Bone marrow (tissue), 2 donors: ENCODE data around the gene CARS1.

Source experiments
- DNase-seq, 2 donors: peaks; one replicate each; lab custom pipeline; 2025; lab: John Stamatoyannopoulos, UW

Gene CARS1

DNA sequence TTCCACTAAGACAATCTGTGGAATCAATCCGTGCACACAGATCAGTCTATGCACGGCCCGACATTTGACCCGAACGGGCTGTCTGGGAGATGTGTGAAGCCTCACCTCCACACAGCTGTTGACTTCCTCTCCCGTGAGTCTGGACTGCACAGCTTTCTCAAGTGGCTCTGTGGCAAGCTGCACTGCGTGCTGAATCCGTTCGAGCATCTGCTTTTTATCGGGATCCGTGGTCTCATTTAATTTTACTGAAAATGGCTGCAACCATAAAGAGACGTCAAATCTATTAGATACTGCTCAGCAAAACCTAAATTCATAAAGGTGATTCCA is 19.3 kb downstream of the CARS1 start:
- DNase-seq, result no peak

DNA sequence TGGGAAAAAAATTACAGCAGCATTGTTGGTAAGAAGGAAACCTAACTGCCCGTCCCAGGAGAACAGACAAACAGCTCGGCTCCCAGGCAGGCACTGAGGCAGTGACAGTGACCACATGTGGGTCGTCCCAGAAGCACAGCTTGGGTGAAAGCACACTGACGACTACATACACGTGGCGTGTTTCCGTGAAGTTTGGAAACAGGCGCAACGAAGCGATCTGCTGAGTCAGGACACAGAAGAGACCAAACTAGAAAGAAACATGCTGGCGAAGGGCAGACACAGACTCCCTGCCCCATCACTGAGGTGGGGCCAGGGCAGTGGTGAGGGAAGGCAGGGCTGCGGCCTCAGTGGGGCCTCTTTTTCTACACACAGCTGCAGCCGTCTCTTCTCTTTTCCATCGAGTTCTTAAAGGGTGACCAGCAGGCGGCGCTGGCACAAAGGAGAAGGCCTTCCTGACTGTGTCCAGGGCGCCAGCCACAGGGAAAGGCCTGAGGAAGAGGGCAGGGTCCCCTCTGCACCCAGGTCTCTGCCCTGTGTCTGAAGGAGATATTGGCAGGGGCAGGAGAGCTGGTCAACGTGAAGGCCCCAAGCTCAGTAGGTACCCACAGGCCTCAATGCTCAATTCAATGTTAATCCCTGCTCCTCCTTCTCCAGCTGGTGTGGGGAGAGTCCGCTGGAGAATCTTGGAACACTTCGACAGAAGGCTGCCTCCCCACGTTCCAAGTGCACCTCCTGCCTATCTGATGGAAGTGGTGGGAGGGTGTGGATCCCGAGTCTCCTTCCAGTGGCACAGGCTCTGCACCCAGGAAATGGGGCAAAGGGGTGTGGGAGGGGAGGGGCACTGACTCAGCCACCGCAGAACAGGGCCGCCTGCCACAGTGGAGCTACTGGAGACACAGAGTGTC is 19.9 kb downstream of the CARS1 start:
- peak; percentile 27 to 37 for DNase-seq

DNA sequence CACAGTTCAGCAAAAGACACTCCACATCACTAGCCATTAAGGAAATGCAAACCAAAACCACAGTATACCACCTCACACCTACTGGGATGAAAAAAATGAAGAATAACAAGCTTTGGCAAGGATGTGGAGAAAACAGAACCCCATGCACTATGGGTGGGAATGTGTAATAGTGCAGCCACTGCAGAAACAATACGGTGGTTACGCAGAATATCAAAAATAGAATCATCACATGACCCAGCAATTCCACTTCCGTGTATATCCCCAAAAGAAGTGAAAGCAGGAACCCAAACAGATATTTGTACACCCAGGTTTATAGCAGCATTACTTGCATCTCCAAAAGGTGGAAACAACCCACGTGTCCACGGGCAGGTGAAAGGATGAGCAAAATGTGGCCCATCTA is 20.8 kb downstream of the CARS1 start:
- peak in 1 of 2 donors; percentile 37 for DNase-seq

DNA sequence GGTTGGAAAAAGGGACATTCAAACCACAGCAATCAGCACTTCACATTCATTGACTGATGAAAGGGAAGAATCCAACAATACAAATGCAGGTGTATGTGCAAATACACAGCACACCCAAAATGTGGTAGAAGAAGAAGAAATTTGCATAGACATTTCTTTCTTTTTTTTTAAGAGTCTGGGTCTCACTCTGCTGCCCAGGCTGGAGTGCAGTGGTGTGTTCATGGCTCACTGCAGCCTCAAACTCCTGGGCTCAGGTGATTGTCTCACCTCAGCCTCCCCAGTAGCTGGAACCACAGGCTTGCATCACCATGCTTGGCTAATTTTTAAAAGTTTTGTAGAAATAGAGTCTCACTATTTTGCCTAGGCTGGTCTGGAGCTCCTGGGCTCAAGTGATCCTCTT is 21.9 kb downstream of the CARS1 start:
- no peak for DNase-seq

DNA sequence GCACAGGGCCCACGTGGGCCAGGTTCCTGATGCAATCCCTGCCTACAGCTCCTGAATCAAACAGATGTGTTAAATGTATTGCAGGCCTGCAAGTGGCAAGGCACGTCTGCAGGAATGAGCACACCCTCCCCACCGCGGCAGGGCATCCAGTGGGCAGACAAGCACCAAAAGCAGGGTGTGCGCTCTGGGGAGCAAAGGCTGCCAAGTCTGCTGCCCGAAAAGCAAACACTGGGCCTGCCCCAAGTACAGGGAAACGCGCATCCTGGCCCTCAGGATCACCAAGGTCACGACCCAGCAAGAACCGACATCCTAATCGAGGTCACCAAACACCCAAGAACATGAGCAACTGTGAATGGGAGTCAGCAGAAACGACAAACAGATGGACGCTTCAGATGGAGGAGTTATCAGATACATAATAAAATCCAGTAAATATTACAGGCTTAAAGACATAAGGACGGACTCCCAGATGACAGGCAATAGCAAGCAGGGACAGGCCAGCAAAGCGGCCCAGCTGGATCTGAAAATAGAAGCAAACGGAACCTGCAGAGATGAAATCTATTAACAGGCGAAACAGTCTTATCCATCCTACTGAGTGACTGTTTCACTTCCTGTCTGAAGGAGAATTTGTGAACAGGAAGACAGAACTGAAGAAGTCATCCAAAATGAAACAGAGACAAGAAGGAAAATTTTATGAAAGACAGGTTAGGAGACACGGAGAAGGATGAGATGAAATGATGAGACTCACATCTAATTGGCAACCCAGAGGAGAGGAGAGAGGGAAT is 26.7 kb downstream of the CARS1 start:
- no peak for DNase-seq

DNA sequence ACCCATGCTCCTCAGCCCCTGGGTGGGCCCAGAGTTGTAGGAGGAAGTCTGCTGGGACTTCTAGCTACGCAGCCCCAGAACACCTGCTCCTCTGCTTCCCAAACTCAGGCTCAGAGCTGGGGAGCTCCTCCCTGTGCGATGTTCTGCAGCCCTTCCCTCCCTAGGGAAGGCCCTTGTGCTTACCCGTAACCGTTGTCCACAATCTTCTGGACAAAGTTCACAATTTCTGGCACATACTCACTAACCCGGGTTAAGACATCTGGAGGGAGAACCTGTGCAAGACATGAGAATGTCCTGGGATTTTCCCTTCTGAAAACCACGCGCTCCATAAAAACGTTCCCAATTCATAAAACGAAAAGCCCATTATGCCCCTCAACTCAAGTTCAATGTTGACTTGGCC is 28.4 kb downstream of the CARS1 start:
- no peak for DNase-seq

DNA sequence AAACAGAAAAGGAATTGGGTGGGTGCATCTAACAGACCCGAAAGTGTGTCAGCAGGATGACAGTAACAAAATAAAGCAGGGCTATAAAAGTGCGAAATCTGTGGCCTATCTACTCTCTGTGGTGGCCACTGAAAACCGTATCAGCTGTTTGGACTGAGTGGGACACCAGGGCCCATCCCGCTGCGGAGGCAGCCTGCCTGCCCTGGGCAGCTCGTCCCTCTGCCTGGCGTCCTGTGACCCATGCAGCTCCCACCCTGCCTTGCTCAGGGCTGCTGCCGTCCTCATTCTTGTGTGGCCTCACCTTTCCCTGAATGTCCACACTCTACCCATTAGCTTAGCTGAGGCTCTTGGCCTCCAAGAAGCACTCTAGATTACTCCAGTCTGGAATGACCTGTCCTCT is 30.4 kb downstream of the CARS1 start:
- no peak for DNase-seq

DNA sequence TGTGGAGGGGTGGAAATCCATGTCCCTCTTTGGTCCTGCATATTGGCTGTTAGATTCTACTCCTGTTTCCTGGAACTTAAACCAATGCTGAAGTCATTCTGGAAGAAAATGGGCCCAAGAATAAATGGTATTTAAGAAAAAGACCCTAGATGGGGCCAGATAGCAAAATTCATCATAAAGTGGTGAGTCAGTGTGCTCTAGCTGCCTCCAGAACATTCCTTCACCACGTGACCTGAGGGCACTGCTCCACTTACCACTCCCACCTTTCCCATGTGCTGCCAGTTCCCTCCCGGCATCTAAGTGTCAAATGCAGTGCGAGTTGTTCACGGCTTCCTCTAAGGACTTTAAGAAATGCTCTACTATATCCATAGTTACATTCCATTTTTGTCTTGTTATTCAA is 34.2 kb downstream of the CARS1 start:
- DNase-seq, result no peak

DNA sequence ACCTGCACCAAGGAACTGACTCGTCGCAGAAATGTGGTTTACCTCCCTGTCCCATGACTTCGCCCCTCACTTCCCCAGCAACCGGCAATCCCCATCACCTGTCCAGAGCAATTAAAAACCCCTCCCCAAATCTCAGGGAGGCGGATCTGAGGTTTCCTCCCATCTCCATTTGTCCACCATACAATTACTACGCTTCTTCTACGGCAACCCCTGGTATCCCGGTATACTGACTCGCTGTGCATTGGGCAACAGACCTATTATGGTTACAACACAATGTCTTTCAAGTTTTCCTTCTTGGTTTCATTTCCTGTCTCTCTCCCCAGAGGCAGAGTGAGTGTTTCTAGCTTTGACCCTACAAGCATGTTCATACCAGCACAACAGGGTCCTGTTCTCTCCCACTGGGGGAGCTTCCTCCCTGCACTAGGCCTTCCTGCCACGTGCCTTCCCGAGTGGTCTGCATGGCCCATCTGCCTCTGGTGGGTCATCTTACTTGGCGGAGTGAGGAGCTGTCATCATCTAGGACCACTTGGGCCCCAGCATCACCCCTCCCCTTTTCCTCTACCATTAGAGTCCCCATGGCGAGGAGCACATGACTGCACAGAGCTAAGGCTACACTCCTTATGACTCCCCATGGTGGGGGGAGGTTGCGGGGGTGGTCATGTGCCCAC is 34.8 kb downstream of the CARS1 start:
- no peak for DNase-seq

DNA sequence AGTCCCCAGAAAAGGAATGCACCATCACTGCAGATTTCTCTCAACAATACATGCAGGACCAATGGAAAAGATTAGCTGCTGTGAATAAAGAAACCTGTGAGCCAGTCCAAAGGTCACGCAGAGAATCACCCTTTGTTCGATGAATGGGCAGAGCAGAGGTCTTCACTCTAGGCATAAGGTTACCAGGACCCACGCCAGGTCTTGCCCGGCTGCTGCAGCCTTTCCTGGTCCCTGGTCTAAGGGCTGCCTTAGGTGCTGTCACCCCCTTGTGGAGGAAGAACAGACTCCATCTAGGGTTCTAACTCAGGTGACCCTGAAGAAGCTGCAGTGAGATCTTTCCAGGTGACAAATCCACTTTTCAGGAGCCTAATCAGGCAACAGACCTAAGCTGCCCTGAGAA is 36.1 kb downstream of the CARS1 start:
- DNase-seq, result no peak

DNA sequence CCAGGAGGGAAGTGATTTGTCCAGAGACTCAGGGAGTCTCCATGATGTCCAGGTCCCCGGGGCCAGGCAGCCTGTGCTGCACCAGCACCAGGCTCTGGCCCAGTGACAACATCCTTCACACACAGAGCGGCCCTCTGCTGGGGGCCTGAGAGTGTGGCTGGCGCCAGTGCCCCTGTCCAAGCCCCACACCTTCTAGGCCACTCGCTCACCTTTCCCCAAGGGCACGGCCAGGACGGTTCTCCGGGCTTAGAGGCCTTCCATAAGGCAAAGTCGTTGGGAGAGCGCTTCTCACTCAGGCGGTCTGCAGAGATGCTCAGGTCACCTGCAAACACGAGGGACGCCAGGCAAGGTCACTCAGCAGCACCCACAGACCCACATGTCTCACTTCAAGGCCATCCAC is 37.2 kb downstream of the CARS1 start:
- DNase-seq, result no peak

DNA sequence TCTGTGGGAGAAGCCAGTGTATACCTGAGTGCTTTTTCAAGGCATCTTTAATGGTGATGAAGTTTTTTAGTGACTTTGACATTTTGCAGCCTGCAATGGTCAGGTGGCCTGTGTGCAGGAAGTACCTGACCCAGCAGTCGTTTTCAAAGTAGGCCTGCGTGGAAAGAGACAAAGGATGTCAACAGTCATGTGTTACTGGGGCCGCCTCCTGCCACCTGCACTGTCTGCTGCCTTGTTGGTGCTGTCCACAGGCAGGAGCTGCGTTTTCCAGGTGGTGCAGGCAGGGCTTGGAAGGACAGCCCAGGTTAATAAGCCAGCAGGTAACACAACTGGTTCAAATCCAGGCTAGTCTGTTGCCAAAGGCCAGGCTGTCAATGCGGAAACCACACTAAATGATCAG is 38.6 kb downstream of the CARS1 start:
- DNase-seq, result no peak

DNA sequence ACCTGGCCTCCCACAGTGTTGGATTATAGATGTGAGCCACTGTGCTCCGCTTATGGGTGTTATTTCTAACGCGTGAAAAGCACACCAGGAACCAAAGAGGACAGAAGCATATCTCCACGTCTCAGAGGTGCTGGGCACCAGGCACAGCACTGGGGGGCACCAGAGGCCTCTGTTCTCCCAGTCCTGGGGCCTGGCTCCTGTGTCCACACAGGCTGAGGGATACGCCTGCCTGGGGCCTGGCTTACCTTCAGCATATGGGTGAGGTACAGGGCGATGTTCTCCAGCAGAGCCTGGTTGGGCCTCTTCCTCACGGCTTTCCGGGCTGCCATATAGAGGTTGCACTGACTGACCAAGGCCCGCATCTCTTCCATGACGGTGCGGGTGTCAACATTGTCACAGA is 40.4 kb downstream of the CARS1 start:
- no peak for DNase-seq

DNA sequence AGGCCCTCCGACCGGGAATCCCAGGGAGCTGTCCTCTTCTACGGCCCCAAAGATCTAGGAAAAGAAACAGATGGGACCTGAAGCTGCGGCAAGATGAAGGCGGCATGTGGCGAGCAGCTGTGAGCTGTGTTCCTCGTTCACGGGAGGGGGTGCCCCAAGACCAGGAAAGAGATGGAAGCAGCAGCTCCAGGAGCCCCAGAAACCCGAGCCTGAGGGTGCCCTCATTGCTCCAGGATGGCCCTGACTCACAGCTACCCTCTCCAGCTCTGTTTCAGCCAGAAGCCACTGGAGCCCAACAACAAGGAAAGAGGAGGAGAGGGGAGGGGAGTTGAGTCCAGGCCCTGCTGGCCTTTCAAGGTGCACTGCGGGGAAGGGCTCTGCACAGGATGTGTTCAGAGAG is 41.4 kb downstream of the CARS1 start:
- no peak for DNase-seq

DNA sequence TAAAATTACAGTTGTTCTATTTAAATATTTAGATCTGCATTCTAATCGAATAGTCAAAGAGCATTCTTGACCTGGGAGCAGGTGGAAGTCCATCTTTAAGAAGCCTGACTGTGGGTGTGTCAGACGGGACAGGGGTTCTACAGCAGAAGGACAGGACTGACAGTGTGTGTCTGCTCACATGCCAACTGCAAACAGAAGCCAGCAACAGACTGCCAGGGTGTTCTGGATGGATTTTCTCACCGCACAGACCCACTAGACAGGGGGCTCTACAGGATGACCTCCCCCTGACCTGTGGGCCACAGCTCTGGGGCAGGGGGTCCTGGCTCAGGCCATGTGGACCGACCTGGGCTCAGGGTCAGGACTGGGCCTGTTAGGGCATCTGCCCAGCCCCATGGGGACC is 42.3 kb downstream of the CARS1 start:
- DNase-seq, result no peak

DNA sequence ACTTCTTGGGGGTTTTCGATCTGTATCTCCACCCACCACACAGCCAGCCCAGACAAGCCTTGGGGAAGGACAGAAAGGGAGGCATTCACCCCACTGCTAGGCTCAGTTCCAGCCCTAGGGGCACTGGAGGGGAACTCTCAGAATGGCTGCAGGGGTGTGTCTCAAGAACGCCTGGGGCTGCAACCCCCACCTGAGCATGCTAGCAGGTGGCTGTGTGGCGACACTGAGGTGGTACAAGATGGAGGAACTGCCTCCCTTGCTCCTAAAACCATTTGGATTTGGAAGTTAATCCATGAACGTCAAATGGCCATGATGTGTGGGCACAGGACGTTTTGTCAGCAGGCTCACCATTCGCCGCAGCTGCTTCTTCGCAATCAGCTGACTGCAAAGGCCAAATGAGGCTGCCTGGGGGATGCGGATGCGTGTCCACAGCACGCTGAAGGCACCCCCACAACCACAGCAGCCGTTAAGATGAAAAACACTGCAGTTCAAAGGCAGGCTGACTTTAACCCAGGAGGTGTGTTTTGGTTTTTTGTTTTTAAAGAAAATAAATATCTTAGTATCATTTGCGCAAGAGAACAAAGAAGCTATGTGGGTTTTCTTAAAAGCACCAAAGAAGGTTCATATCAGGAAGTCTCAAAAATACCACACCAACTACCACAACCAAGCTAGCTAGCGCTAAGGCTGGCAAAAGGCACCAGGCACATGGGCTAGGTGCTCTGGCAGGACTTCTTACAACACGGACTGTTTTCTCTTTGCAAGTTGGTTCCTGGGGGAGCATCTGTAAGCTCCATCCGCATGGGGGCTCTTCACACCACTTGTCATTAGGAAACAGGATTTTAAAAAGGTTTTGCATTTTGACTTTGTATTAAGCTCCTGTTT is 42.9 kb downstream of the CARS1 start:
- no peak for DNase-seq

DNA sequence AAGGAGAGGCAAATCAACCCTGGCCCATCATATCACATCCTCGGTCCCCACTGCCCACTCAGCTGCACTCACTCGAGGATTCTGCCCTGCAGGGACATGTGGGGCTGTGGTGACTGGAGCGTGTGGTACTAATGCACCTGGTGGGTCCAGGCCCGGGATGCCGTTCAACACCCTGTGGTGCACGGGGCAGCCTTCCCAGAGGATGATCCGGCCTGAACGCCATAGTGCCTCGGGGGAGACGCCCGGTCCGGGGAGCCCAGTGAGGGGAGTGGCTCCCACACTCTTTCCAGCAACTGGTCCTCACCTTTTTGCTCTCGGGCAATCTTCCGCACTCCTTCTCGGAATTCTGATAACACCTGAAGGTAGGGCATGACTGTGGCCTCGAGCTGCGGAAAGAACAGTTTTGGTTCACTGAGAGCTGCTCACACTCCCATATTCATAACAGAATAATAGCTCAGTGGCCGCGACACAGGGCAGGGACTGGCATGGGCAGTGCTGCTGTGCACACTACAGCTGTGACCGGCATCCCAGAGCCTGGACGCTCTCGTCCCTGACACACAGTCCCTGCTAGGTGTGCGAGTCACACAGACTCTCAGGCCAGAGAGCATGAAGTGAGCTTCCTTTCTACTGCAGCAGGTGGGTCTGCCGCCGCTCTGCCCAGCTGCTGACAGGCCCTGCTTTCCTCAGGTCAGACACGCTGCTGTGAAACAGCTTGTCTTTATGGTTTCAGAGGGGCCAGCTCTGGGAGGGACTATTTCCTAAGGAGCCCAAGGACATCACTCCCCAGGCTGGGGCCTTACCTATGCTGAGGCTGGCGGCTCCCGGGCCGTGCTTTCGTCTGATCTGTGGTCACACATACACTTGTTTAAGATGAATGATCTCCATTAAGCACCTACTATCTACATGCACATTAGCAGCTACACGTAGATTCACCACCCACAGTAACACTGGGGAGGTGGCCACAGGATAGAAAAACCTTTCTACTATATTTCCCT is 45.0 kb downstream of the CARS1 start:
- no peak for DNase-seq

DNA sequence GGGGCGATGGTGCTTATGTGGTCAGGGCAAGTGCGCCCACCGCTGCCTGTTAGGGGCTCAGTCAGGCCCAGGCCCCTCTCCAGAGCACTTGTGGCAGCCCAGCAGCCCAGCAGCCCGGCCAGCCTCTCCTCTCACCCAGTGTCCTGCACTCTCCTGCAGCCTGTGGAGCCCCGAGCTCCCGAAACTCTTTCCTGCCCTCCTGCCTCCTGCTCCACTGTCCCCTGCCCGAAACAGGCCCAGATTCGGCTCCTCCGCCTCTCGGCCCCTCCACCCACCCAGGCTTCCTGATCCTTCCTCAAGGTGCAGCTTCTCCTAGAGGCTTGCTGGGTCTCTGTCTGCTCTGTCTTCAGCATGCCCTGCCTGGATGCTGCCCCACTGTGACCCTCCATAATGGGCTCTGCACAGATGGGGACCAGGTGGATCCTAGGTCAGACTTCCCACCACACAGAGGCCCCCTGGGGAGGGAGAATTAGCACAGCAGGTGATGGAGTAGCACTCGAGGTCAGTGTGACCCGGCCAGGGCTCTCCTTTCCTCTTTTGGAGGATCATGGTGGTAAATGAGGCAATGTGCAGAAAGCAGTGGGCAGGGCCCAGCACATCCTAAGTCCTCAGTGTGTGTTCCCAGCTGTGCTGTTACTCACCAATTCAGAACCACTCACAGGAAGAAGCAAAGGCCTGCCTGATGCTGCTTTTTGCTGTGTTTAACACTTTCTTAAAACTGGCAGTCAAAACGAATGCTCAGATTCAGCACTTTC is 46.5 kb downstream of the CARS1 start:
- no peak for DNase-seq

DNA sequence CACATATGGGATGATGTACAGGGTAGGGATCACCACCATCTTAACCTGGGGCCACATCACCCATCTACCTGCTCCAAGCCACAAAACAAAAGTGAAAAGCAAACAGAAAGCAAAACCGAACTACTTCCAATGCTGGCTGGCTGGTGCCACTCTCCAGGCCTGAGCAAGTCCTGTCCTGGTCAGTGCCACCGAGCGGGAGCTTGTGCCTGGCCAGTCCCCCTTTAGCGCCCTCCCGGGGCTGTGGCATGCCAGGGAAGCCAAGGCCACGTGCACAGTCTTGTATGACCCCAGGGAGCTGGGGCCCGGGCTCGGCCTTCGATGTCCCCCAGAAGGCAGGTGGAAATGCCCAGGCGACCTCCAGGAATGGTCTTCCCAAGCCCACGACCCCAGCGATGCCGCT is 47.2 kb downstream of the CARS1 start:
- no peak for DNase-seq

DNA sequence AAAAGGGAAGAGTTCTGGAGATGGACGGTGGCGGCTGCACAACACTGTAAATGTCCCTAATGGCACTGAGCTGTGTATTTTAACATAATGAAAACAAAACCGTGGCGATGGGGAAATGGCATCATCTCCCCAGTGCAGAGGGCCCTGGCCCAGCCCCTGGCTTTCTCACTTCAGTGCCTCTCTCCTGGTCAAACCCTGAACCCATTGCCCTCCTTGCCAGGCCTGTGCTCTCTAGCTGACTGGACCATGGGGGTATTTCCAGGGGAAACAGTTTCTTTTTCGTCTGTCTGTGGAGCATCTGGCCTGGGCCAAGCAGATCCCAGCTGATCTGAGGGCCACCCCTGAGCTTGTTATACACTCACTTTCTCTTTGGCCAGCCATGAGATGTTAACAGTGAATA is 47.7 kb downstream of the CARS1 start:
- DNase-seq, result no peak
